T-helper 1 cell (primary cell): Measurements from ENCODE around the gene GBX2.
A peak's percentile ranks its signal among the peaks of the same experiment; 100 is the strongest.

Source experiments
- DNase-seq, 5 donors: peaks; one replicate each; pipeline ENCODE4 v3.0.0-alpha.2; 2012 to 2020
- total RNA-seq, 4 donors: gene quantifications; one replicate each; lab custom pipeline; 2026; lab: John Stamatoyannopoulos, UW

GBX2 gene
- 0 reads per million in 4 donors for total RNA-seq

DNA sequence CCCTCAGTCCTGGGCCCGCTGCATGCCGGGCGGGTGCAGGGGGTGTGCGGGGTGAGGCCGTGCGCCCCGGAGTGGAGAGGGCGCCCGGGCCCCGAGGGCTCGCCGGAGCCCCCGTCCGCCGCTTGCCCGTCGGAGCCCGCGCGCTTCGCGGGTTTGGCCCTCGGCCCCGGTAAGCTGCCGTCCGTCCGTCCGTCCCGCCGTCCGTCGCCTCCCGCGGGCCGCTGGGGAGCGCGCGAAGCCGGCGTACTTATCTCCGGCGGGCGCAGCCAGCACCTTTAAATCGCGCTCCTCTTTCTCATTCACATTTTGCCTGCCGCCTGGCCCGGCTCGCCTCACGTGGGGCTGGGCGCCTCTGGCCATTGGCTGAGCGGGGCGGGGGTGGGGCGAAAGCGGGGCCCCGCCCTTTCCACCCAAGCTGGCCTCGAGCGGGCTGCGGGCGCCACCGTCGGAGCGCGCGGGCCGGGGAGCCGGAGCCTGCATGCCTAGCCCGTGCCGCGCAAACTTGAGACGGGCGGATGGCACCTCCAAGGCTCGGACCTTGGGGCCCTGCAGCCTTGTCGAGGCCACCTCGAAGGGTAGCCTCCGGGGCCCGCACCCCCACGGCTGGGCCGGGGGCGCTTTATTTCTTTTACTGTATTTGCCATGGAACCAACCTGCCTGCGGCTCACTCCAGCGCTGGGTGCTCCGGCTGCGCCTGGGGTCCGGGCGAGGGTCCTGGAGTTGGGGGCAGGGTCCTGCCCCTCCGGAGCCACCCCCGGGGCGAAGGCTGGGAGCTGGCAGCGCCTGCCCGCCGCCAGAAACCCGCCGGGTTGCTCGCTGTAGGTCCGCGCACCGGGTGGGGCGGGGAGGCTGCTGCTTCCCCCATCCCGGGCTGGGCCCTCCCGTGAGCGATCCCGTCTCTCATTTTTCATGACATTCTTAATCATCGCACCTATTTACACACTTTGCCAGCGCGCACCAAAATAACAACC, at the start of gene GBX2:
Gene GBX2 (minus strand): TSS at position 277 of the 971 bp plus-strand sequence. CDS start 415 bp downstream, outside the sequence.
- no peak for DNase-seq

DNA sequence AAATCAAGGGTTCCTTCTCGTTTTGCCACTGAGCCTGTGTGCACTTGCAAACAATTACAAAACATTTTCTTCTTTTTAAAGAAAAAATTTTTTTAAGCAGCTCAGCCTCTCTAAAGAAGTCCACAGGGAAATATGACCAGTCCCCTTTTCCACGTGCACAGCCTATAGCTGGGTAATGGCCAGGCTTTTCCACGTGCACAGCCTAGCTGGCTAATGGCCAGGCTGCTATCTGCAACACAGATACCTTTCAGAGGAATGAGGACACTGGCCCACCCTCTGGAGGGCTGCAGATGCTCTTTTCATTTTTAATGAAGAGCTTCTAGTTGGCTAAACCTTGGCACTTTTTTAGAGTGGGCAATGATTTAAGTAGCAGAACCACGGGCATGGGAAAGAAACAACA, 49.7 kb upstream of the GBX2 start:
- DNase-seq: no peak

DNA sequence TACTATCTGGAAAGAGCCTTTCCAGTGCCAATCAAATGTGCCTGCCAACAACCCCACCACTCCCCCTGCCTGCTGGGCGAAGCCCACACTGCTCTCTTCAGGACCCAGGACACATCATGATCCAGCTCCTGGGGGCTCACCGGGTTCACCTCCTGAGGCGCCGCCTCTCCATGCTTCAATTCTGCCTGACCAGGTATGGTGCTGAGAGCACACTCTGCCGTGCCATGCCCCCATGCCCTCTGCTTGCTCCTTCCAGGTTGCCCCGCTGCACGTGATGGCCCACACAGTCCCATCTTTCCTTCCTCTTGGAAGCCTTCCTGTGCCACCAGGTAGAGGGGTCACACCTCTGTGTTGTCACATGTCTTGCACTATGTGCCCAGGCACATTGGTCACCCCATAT, 48.5 kb upstream of the GBX2 start:
- no peak for DNase-seq

DNA sequence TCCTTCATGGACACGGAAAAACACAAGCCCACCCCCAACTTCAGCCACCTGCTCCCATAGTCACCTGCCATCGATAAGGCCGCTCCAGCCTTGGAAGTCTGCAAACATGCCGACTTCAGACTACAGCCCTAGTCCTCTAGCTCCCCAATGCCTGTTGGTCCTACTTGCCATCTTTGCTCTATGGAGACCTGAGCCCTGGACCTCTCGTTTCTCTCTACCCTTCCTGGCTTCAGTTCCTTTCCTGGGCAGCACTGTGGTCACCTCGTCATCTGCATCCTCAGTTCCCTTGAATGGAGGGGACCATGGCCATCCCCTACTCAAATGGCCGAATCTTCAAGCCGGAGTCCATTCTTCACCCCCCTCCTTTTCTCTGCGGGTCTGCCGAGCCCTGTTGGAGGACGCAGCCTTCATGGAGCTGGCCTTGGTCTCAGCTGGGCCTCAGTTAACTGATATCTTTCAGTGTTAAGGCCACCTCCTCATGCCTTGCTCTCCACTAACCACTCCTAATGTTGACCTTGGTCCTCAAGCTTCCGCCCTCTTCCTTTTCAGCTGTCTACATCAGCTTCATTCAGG, 47.7 kb upstream of the GBX2 start:
- DNase-seq: no peak

DNA sequence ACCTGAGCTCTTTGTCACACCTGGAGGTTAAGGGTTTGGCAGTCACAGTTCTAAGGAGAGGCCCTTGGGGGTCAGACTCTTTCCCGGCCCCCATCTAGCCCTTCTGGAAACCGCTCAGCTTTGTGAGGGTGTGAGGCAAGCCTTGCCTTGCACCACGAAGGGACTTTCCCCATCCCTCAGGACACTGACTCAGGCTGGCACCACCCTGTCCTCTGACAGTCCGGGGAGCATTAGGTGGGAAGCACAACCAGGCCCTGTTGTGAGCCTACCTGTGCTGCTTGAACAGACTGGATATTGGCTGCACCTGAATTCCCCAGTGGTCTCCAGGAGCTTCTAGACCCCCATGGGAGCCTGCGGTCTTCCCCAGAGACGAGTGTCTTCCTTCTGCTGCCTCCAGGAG, 47.0 kb upstream of the GBX2 start:
- DNase-seq: no peak

DNA sequence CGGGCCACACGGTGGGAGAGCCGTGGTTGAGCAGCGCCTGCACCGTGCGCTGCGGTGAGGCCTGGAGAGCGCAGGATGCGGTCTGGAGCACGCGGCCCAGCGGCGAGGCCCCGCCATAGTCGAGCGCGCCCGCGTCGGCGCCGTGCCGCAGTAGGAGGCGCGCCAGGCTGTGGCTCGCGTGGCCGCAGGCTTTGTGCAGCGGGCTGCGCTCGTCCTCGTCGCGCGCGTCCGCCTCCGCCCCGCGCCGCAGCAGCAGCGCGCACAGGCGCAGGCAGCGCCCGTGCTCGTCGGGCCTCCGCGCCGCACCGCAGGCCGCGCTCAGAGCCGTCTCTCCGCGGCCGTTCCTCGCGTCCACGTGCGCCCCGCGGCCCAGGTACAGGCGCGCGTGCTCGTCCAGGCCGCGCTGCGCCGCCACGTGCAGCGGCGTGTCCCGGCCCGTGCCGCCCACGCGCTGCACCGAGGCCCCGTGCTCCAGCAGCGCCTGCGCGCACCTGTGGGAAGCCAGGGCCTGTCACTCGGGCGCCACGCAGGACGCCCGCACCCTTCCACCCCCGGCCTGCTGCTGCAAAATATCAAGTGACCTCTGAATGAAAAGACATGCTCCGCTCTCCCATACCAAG, 46.3 kb upstream of the GBX2 start:
- DNase-seq: no peak

DNA sequence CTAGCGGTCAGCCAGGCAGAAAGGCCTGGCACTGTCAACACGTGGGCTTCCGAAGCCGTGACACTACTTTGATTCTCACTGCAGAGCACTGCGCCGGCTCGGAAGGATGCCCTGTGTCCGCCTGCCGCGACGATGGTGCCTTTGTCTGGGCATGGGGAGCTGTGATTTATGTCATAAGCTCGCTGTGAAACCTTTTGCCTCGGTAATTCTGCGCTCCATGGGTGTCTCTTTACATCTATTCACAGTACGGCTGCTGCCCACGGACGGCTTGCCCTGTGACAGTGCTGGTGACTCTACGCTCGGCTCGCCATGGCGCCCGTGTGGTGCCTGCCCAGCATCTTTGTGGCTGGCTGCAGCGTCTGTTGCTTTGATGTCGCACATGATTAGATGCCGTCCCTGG, 43.1 kb upstream of the GBX2 start:
- DNase-seq: no peak

DNA sequence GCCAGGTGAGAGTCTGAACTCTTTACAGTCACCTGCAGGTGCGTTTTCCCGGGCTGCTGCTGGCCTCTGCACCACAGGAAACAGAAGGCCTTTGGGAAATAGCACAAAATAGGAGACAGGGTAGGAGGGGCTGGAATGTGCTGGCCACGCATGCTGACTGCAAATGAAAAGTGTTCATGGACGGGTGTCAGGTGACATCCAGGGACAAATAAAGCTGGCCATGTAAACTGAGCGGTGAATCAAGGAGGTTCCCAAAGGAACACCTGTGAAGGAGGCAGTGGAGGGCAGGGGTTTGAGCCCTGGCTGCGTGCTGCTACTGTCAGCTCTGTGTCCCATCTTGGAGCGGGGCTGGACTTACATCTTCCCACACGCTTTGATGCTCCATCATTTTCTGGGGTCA, 42.4 kb upstream of the GBX2 start:
- no peak for DNase-seq

DNA sequence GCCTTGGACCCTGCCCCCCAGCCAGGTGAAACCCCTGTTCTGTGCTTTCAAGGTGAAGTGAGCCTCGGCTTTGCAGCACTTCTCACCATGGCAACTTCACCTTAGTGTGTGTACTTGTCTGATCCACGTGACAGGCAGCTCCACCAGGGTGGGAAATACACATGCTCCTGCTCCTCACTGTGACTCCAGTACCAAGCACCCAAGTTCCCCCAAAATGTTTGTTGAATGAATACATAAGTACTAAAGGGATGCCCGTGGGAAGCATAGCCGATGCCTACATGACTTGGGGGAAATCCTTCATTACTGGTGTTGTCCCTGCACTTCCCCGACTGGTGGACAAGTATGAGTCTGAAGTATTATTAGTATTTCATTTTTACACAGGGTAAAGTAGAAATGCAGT, 41.8 kb upstream of the GBX2 start:
- DNase-seq: no peak

DNA sequence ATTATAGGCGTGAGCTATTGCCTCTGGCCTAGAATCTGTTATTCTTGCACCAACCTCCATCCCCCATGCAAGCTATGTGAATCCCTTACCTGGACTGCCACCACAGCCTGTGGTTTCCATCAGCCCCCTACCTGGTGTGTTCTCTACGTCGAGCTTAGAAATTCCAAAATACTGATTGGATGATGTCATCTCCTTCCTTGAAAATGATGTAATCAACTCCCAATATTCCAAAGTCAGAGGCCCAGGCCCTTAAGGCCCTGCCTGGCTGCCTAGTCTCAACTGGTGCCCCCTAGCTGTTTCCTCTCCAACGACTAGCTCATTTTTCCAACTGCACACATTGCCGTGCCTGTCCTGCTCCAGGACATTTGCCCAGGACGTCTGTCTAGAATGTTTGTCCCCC, 41.3 kb upstream of the GBX2 start:
- DNase-seq: no peak

DNA sequence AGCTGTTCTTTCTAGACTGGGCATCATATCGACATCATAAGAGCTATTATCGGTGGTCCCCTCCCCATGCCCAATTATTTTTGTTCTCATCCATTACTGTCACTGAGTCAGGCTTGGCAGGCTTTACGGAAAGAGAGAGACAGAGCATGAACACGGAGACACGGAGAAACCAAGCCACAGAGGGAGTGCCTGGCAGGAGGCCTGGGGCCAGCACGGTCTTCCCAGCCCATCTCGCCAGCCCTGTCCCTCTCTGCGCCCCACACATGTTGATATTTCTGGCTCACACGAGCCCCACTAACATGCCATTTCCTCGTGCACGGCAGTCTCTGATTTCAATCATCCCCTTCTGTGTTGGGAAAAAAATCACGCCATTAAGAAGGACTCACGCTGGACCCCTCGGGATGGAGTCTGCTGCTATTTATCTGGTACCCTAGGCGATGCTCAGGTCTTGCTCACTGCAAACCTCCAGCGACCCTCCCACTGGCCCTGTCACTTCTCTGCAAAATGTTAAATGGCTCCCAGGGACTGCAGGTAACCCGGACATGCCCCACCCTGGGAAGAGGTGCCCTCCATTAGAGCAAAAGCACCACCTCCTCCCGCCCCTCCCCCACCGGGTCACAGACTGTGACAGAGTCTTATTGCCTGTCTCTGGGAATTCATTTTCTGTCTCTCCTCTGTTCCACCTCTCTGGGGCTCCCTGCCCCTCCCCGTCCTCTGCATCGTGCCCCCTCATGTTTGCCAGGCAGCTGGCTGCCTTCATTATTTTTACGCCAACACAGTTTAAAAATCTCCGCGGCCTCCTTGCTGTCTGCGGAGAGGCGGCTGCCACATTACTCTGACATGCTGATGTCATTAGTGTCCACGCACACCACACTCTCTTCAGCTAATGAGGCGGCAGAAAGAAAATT, 40.1 kb upstream of the GBX2 start:
- DNase-seq: no peak

DNA sequence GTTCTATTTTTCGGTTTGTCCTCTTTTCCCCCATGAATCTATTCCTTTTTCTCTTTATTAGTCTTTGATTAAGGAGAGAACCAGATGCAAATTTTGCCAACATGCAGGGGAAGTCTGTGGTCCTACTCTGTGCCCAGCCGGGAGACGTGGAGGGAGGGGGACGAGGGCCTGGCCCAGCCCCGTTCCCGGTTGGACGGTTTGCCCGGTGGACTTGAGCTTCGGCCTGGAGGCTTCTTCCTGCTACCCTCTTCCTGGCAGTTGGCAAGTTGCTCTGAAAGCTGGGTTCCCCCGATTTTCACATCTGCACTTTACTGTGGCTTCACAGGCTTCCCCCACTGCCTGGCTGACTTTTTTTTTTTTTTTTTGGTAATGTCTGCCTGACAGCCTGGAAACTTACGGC, 39.3 kb upstream of the GBX2 start:
- no peak for DNase-seq

DNA sequence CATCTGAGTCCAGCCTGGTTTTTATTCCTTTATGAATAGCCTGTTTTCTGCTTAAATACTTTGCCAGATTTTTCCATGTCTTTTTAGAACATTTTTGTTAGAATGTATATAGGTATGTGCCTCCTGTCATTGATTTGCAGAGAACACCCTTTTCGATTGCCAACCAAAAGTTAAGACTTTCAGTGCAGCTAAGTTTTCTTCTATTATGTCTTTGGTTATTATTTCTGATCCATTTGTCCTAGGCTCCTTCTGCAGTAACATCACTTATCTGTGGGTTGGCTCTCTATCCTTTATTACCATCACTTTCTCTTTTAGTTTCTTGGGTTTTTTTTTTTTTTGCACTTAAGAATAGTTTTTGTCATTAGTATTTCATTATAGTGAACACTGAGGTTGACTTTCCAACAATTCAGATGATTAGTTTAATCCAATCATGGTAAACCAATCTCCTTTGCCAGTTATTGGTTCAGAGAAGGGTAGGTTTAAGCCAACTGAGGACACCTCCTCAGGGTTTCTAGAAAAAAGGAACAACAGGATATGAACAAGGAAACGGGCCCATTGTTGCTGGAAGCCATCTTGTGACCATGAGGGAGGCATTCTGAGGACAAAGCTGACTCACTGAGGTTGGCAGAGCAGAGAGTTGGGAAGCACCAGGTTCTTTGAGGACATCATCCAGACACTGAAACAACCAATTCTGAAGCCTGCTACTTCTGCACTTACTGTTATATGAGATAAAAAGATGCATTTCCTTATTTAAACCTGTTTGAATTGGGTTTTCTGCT, 37.9 kb upstream of the GBX2 start:
- no peak for DNase-seq

DNA sequence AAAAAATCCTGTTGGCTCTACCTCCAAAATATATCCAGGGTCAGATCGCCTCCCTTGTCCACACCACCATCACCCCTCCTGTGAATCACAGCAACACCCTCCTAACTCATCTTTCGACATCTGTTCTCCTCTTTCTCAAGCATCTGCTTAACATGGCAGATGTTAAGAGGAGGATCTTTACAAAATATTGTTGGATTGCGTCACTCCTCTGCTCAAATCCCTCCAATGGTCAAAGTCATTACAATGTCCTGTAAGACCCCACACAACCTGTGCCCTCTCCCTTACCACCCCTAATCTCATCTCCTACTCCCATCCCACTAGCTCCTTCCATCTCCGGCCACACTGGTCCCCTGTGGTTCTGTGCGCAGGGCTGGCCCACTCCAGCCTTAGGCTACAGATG, 36.8 kb upstream of the GBX2 start:
- DNase-seq: no peak

DNA sequence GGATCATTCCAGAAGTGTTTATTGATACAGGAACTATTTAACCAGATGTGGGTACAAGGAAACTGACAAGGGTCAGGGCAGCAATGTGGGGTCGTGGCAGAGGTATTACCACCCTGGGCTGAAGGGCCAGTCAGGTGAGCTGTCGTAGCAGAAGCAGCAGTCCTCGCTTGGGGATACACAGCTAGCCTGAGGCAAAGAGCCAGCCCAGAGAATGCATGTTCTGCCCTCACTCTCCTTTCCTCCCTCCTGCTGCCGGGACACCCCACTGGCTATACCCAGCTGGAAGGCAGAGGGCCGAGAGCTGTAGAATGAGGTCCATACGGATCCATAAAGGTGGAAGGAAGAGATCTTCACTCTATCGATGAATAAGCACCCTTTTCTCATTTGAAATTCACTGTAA, 32.2 kb upstream of the GBX2 start:
- no peak for DNase-seq

DNA sequence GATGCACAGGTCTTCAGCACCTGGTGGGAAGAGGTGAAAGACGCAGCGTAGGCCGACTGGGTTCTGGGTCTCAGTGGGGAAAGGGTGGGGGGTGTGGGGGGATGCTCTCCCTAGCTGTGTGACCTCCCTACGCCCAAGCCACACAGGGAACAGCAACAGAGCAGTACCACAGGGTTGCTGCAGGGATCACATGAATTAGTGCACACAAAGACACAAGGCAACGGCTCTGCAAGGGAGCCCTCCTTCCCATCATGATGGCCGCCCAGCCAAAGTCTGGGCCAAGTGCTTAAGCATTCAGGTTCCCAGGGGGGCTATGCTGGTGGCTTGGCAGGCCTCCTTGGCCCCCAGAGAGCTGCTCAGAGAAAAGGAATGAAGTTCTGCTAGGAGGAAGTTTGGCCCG, 28.2 kb upstream of the GBX2 start:
- no peak for DNase-seq

DNA sequence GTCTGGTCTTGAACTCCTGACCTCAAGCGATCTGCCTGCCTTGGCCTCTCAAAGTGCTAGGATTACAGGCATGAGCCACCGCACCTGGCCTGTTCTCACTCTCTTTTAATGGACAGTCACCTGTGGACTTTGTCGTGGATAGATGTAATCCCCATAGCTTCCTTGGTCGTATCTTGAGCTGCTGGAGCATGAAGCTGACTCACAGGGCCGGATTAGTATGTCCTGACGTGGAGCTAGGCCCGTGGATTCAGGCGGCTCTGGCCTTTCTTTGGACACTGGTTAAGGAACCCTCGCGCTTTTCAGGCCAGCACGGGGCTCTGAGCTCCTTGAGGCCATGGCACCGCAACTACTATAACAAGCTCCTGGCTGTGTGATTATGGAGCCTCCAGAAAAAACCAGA, 27.5 kb upstream of the GBX2 start:
- no peak for DNase-seq

DNA sequence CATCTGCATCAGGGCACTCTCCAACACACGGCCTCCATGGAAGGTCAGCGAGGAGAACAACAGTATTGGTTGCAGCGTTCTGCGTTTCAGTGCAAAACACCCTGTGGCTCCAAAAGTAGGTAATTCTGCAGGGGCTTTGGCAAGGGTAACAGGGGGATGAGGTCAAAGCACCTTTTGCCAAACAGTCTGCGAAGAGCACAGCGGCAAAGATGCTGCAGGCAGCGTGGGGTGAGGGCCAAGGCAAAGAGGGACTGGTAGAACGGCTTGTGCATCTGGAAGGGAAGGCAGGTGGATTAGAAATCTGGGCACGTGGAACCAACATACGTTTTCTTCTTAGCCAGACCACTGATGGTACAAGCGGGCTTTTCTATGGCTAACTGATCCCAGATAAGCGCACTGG, 26.6 kb upstream of the GBX2 start:
- DNase-seq: no peak

DNA sequence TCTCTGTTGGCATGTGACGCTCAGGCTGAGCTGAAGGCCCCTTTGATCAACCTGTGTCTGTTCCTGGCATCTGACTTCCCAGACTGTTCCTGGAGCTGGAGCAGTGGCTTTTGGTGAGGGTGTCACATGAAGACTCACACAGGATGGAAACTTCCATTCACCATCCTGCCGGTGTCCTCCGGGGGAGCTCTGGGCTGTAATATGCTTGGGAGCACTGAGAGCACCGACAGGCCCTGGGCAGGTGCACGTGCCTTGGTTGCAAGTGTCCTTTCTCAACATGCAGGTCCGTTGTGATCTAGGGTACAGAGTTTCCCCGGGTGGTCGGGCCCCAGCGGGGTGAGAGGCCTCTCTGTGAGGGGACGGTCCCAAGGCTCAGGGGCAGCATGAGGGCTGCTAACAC, 24.8 kb upstream of the GBX2 start:
- no peak for DNase-seq

DNA sequence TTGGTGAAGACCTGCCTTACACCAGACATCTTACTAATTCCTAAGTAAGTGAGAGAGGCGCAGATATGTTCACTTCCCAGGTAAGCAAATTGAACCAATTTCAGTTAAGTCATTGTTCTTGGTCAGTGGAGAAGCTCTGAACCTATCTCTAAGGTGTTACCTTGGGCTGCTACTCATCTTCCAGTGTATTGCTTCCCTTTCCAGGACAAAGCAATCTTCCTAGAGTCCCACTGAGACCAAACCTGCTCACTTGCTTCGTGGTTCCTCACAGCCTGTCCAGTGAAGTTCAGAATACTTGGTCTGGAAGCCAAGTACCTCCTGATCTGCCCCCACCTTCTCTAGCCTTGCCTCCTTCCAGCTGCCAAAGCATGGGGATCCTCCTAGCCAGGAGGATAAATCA, 22.5 kb upstream of the GBX2 start:
- DNase-seq: no peak

DNA sequence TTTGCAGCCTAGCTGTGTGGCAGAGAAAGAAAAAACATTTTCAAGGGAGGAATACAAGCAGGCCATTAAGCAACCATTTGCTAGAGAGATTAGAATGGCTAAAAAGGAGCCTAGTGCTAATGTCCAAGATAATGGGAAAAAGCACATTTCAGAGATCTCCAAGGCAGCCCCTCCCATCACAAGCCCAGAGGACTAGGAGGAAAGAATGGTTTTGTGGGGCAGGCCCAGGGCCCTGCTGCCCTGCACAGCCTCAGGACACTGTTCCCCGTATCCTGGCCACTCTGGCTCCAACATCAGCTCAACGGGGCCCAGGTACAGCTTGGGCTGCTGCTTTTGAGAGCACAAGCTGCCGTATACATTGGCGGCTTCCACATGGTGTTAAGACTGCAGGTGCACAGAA, 16.5 kb upstream of the GBX2 start:
- DNase-seq: no peak

DNA sequence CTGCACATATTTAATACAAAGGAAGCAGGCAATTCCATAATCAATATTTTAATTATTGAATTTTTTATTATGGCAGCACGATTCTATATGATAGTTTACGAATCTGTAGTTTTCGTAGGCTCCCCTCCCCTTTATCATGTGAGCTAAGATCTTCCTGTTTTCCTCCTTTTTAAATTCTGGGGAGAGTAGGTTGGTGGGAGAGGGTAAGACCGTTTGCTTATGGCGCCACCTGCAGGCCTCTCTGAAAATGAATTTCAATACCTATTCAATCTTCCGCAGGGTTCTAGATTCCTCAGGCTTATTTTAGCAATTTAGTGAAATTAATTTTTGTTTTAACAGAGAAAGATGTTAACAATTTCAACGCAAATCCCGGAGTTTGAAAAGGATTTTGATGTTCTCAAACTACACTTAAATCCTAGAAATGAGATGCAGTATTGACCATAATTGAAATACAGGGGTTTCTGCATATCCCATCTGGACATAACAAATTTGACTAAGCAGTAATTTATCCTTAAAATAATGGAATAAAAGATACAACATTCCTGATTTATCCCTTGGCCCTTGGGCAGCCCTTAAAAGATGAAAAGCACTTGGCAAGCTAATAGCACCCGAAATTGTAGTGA, 12.8 kb upstream of the GBX2 start:
- DNase-seq: peak in 2 of 5 donors; percentile 16 to 29
